LNCaP clone FGC (cell line): Measurements from ENCODE around the gene CNDP2.
A peak's percentile ranks its signal among the peaks of the same experiment; 100 is the strongest.

Experiments used
- DNase-seq: peaks from one replicate; pipeline ENCODE4 v3.0.0-alpha.2; 2011; ENCODE audit warnings: low read depth
- H3K4me3 ChIP-seq: 2 replicates; pipeline ENCODE4 v1.5.1; 2011; ENCODE audit warnings: mild to moderate bottlenecking, low read depth, low read length, control low read depth
- TF ChIP-seq, protein P1 (sequence below): IDR thresholded peaks from 2 replicates; pipeline ENCODE4 v1.5.1; 2012; ENCODE audit warnings: mild to moderate bottlenecking; ENCODE audit not compliant: control insufficient read depth, insufficient read depth; ENCODE audit errors: extremely low read depth

Gene CNDP2

DNA sequence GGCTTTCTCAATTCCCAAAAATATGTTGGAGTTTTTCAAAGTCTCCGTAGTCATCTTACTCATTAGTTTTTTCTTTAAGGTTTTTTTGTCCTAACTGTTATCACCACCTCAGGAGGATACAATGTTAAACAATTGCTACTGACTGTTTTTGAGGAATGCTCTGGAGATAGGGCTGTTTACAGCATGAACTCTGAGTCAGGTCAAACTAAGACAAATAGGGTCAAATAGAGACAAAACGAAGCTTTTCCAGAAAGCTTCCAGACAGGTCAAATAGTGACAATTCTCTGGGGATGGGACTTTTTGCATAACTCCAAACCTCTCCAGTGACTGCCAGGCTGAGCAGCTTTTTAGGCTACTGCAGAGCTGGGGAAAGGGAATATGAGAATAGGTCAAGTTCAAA, 23.9 kb upstream of the CNDP2 start:
- no peak overlapping the region for H3K4me3 ChIP-seq
- no peak for DNase-seq
- TF ChIP-seq, protein P1, sequence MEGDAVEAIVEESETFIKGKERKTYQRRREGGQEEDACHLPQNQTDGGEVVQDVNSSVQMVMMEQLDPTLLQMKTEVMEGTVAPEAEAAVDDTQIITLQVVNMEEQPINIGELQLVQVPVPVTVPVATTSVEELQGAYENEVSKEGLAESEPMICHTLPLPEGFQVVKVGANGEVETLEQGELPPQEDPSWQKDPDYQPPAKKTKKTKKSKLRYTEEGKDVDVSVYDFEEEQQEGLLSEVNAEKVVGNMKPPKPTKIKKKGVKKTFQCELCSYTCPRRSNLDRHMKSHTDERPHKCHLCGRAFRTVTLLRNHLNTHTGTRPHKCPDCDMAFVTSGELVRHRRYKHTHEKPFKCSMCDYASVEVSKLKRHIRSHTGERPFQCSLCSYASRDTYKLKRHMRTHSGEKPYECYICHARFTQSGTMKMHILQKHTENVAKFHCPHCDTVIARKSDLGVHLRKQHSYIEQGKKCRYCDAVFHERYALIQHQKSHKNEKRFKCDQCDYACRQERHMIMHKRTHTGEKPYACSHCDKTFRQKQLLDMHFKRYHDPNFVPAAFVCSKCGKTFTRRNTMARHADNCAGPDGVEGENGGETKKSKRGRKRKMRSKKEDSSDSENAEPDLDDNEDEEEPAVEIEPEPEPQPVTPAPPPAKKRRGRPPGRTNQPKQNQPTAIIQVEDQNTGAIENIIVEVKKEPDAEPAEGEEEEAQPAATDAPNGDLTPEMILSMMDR, result no peak

DNA sequence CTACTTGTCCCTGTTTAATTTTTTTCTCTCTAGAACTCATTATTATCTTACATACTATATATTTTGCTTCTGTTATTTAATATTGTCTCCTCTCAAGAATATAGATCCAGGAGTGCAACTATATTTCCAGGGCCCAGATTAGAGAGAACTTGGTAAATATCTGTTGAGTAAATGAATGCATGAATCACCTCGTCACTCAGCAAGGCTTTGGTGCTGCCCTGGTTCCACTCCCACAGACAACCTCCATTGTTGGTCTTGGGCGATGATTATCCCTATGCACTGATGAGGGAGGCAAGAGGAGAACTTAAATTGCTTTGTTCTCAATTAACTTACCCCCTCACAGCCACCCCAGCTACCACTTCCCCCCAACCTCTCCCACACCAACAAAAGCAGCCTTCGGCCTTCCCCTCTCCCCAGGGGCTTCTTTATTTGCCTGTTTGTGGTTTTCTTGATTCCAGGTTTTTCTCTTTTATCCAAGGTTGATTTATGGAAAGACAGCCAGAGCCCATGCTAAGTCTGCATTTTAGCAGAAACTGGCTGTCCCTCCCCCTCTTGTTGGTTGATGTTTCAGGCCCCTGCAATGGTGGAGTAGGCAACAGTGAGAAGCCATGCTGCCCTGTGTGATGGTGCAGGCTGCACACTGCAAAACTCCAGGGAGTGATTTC, 22.1 kb upstream of the CNDP2 start:
- TF ChIP-seq, protein P1, result no peak
- H3K4me3 ChIP-seq, result no peak overlapping the region
- no peak for DNase-seq

DNA sequence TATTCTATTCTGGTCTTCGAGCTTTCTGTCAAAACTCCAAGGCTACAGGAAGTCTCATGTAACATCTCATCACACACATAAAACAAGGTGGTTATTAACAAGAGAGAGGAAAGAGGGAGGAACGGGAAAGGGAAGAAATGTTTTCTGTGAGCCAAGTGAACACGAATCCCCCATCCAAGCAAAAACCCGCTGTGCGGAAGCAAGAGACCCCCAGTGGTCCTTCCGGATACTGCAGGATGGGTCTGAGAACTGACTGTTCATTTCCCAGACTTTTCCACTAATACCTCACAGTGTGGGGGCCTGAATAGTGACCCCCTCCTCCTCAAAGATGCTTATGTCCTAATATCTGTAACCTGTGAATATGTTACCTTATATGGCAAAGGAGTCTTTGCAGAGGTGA, 20.0 kb upstream of the CNDP2 start:
- no peak for DNase-seq
- TF ChIP-seq, protein P1, result peak; percentile 43
- no peak overlapping the region for H3K4me3 ChIP-seq

DNA sequence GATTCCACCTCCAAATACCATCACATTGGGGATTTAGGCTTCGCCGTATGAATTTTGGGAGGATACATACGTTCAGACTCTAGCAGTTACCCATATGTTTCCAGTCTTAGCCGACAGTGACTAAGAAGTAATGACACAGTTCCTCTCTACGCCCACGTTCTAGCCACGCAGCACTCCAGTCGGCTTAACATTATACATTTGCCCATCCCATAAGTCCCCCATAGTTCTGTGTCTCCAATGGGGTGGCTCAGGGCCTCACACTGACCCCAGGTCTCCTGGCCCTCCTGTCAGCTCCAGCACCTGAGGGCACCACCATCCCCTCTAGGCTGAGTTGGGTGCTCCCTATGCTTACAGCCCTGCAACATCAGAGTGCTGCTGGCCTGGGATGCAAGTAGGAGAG, 18.4 kb upstream of the CNDP2 start:
- H3K4me3 ChIP-seq, result no peak overlapping the region
- DNase-seq, result no peak
- TF ChIP-seq, protein P1, result no peak

DNA sequence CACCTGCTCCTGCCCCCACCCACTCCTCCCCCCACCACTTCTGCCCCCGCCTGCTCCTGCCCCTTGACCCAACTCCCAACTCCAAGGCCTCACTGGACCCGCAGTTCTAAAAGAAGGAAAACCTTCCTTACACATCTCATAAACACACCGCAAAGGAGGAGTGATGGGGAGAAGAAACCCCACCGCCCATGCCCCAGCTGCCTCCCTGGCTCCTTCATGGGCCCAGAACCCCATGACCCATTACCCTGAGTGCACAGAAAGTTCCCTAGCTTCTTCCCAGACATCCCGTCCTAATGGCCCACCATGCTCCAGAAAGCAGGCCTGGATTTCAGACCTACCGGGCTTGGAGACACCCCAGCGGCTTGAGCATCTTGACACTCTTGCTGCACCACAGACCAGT, 17.8 kb upstream of the CNDP2 start:
- no peak for DNase-seq
- no peak overlapping the region for H3K4me3 ChIP-seq
- TF ChIP-seq, protein P1, result no peak

DNA sequence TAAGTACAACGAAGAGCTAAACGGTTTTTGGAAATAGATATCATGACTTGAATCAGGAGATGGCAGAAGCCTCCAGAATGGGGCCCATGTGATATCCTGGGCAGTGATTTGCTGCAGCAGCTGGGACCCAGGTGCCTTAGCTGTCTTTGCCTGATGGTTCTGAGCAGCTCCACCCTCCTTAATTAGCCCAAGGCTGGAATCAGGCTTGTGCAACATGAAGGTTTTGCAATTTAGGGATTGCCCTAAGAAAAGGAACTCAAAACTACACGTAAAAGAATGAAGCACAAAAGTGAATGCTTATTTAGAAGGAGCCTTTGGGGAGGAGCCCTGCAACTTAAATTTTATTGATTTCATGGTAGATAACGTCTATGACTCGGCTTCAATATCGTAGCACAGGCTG, 17.3 kb upstream of the CNDP2 start:
- DNase-seq, result no peak
- H3K4me3 ChIP-seq, result no peak overlapping the region
- TF ChIP-seq, protein P1, result no peak
